ENCODE data around the gene GC.

- no peak for TF ChIP-seq TAF1 (IDR thresholded peaks at IDR 0.05; ENCODE audit: borderline replicate concordance, low read depth, low read length)
- no peak for TF ChIP-seq POLR2A (IDR thresholded peaks at IDR 0.05; ENCODE audit: low read depth, low read length)
These were observed 37.5 kb downstream of the GC start for GRCh38 chr4:71746379-71746778.

Measured in GM12892 (cell line).